HepG2 (cell line): ENCODE data around the gene AGR2.

Experiments used
- CREB1 ChIP-seq, 2 experiments: fragments of 450-650 bp in 1 of 2; IDR thresholded peaks; 2 replicates each; pipeline ENCODE4 v1.6.1; 2016 to 2017; ENCODE audit warnings: control low read depth in 1 of 2, mild to moderate bottlenecking in 1 of 2, missing compliant biosample characterization in 1 of 2, missing genetic modification characterization in 1 of 2
- ELF4 ChIP-seq: sonication (generic); formaldehyde crosslinking; IDR thresholded peaks from 2 replicates; pipeline ENCODE4 v1.5.0; 2020; ENCODE audit warnings: missing genetic modification reagents, mild to moderate bottlenecking, moderate library complexity, borderline replicate concordance
- EP300 ChIP-seq, 3 experiments: sonication (generic) in 1 of 3; formaldehyde crosslinking in 1 of 3; IDR thresholded peaks; 2 replicates each; pipeline versions ENCODE4 v1.5.1 to v1.6.1; 2011 to 2020; ENCODE audit warnings: low read depth in 2 of 3, low read length in 2 of 3, borderline replicate concordance in 1 of 3, improper control_type of control experiment in 1 of 3, mild to moderate bottlenecking in 1 of 3, missing genetic modification reagents in 1 of 3, moderate library complexity in 1 of 3
- FOSL2 ChIP-seq: sonication (generic); formaldehyde crosslinking; IDR thresholded peaks from 2 replicates; pipeline ENCODE4 v1.4.0; 2020; ENCODE audit warnings: missing genetic modification reagents
- JUN ChIP-seq: sonication (generic); formaldehyde crosslinking; IDR thresholded peaks from 2 replicates; pipeline ENCODE4 v1.4.0; 2020; ENCODE audit warnings: mild to moderate bottlenecking, missing genetic modification reagents
- KDM4B ChIP-seq: sonication (generic); formaldehyde crosslinking; IDR thresholded peaks from 2 replicates; pipeline ENCODE4 v1.4.0; 2020; ENCODE audit warnings: missing genetic modification reagents
- NCOA1 ChIP-seq: sonication (generic); formaldehyde crosslinking; IDR thresholded peaks from 2 replicates; pipeline ENCODE4 v1.9.0; 2021; ENCODE audit warnings: missing genetic modification reagents
- SMC3 ChIP-seq: IDR thresholded peaks from 2 replicates; pipeline ENCODE4 v1.6.1; 2011; ENCODE audit warnings: low read length, improper control_type of control experiment
- YY1 ChIP-seq: IDR thresholded peaks from 2 replicates; pipeline ENCODE4 v1.6.1; 2011; ENCODE audit warnings: low read length, low read depth, moderate library complexity, mild to moderate bottlenecking; ENCODE audit not compliant: insufficient read depth, insufficient replicate concordance
- ZIK1 ChIP-seq: sonication (generic); formaldehyde crosslinking; IDR thresholded peaks from 2 replicates; pipeline ENCODE4 v1.5.0; 2020; ENCODE audit warnings: mild to moderate bottlenecking, low read depth, missing genetic modification reagents, borderline replicate concordance
- TF ChIP-seq, protein P1 (sequence below): sonication (generic); formaldehyde crosslinking; IDR thresholded peaks from 2 replicates; pipeline ENCODE4 v1.5.0; 2020; ENCODE audit warnings: mild to moderate bottlenecking, missing genetic modification reagents, moderate library complexity
- TF ChIP-seq, protein P2 (sequence below), 2 experiments: IDR thresholded peaks; 2 replicates each; pipeline ENCODE4 v1.6.1; 2011 to 2012; ENCODE audit warnings: low read length in 2 of 2, borderline replicate concordance in 1 of 2, low read depth in 1 of 2, mild to moderate bottlenecking in 1 of 2, moderate library complexity in 1 of 2

DNA sequence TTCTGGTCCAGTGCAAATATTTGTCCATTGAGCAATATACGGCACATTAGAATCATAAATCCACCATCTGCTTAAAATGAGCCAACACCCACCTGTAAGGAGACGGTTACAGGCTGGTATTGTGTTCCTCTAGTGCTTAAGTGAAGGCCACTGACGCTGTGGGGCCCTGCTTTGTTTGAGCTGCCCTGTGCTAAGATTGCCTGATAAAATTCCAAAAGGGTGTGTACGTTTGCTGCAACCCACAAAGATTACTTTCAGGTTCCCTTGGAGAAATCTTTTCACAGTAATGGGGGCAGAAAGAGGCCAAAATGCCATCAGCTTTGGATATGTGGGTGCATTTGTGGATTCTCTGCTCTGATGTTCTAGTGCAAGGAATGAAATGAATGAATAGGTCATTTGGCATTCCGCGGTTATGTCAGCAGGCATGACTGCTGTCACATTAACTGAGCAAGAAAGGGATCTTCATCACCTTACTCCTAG, 42.6 kb upstream of the AGR2 start:
- TF ChIP-seq, protein P1, sequence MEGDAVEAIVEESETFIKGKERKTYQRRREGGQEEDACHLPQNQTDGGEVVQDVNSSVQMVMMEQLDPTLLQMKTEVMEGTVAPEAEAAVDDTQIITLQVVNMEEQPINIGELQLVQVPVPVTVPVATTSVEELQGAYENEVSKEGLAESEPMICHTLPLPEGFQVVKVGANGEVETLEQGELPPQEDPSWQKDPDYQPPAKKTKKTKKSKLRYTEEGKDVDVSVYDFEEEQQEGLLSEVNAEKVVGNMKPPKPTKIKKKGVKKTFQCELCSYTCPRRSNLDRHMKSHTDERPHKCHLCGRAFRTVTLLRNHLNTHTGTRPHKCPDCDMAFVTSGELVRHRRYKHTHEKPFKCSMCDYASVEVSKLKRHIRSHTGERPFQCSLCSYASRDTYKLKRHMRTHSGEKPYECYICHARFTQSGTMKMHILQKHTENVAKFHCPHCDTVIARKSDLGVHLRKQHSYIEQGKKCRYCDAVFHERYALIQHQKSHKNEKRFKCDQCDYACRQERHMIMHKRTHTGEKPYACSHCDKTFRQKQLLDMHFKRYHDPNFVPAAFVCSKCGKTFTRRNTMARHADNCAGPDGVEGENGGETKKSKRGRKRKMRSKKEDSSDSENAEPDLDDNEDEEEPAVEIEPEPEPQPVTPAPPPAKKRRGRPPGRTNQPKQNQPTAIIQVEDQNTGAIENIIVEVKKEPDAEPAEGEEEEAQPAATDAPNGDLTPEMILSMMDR (CRISPR knock-in tag), result no peak
- no peak for TF ChIP-seq NCOA1 (CRISPR knock-in tag)
- TF ChIP-seq SMC3, result no peak
- TF ChIP-seq ELF4, result no peak
- TF ChIP-seq KDM4B (CRISPR knock-in tag), result no peak
- no peak for TF ChIP-seq ZIK1
- no peak for TF ChIP-seq EP300 (IDR thresholded peaks at IDR 0.05; ENCODE audit: low read depth in 2 of 2, low read length in 2 of 2)
- TF ChIP-seq EP300 (CRISPR knock-in tag; IDR thresholded peaks at IDR 0.05; ENCODE audit: borderline replicate concordance), result no peak
- TF ChIP-seq YY1, result no peak
- TF ChIP-seq JUN (CRISPR knock-in tag), result no peak
- no peak for TF ChIP-seq FOSL2
- TF ChIP-seq CREB1 (IDR thresholded peaks at IDR 0.05), result no peak
- no peak for TF ChIP-seq CREB1 (CRISPR knock-in tag; IDR thresholded peaks at IDR 0.05)
- TF ChIP-seq, protein P2, sequence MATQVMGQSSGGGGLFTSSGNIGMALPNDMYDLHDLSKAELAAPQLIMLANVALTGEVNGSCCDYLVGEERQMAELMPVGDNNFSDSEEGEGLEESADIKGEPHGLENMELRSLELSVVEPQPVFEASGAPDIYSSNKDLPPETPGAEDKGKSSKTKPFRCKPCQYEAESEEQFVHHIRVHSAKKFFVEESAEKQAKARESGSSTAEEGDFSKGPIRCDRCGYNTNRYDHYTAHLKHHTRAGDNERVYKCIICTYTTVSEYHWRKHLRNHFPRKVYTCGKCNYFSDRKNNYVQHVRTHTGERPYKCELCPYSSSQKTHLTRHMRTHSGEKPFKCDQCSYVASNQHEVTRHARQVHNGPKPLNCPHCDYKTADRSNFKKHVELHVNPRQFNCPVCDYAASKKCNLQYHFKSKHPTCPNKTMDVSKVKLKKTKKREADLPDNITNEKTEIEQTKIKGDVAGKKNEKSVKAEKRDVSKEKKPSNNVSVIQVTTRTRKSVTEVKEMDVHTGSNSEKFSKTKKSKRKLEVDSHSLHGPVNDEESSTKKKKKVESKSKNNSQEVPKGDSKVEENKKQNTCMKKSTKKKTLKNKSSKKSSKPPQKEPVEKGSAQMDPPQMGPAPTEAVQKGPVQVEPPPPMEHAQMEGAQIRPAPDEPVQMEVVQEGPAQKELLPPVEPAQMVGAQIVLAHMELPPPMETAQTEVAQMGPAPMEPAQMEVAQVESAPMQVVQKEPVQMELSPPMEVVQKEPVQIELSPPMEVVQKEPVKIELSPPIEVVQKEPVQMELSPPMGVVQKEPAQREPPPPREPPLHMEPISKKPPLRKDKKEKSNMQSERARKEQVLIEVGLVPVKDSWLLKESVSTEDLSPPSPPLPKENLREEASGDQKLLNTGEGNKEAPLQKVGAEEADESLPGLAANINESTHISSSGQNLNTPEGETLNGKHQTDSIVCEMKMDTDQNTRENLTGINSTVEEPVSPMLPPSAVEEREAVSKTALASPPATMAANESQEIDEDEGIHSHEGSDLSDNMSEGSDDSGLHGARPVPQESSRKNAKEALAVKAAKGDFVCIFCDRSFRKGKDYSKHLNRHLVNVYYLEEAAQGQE (IDR thresholded peaks at IDR 0.05; ENCODE audit: borderline replicate concordance in 1 of 2, low read depth in 1 of 2, low read length in 2 of 2), result no peak
